DND-41 (cell line): Measurements from ENCODE around the gene SMARCC1.

Experiments
- ATAC-seq: fragments of 200-7000 bp; cut with Tn5 transposase; 3 replicates; pipeline ENCODE4 v1.9.1; 2021; ENCODE audit warnings: low read depth; ENCODE audit not compliant: insufficient read depth
- DNase-seq: peaks from one replicate; pipeline ENCODE4 v3.0.0-alpha.2; 2020
- H2AFZ ChIP-seq: 2 replicates; pipeline ENCODE4 v1.6.0; 2012; ENCODE audit warnings: low read depth, low read length
- H3K27ac ChIP-seq: 2 replicates; pipeline ENCODE4 v1.5.1; 2012; ENCODE audit warnings: low read length, inconsistent platforms
- H3K27me3 ChIP-seq: fragments of 200-600 bp; sonication (generic); 2 replicates; pipeline ENCODE4 v1.6.0; 2012; ENCODE audit warnings: low read length, mild to moderate bottlenecking, inconsistent platforms; ENCODE audit not compliant: insufficient read depth, poor library complexity
- H3K36me3 ChIP-seq: 2 replicates; pipeline ENCODE4 v1.5.1; 2012; ENCODE audit warnings: low read length, inconsistent platforms; ENCODE audit not compliant: insufficient read depth
- H3K4me1 ChIP-seq: 2 replicates; pipeline ENCODE4 v1.5.1; 2012; ENCODE audit warnings: mild to moderate bottlenecking, low read length; ENCODE audit not compliant: insufficient read depth
- H3K4me2 ChIP-seq: 2 replicates; pipeline ENCODE4 v1.6.0; 2012; ENCODE audit warnings: mild to moderate bottlenecking, moderate library complexity, low read length, inconsistent platforms; ENCODE audit not compliant: insufficient read depth
- H3K4me3 ChIP-seq, 2 experiments: fragments of 200-600 bp in 1 of 2; shearing (Covaris generic) in 1 of 2; 2 replicates each; pipeline ENCODE4 v1.5.1; 2012 to 2016; ENCODE audit warnings: inconsistent platforms in 2 of 2, low read length in 2 of 2, mild to moderate bottlenecking in 2 of 2, low read depth in 1 of 2, moderate library complexity in 1 of 2
- H3K79me2 ChIP-seq: 2 replicates; pipeline ENCODE4 v1.6.0; 2012; ENCODE audit warnings: low read length, inconsistent platforms; ENCODE audit not compliant: insufficient read depth
- H3K9ac ChIP-seq: 2 replicates; pipeline ENCODE4 v1.6.0; 2012; ENCODE audit warnings: low read depth, mild to moderate bottlenecking, inconsistent platforms, low read length, moderate library complexity
- H3K9me3 ChIP-seq: 2 replicates; pipeline ENCODE4 v1.5.1; 2012; ENCODE audit warnings: low read length, moderate library complexity, mild to moderate bottlenecking, inconsistent platforms; ENCODE audit not compliant: insufficient read depth, severe bottlenecking
- H4K20me1 ChIP-seq: 2 replicates; pipeline ENCODE4 v1.6.0; 2012; ENCODE audit warnings: low read length; ENCODE audit not compliant: insufficient read depth
- EZH2 ChIP-seq: IDR thresholded peaks from 3 replicates; pipeline ENCODE4 v1.6.1; 2012; ENCODE audit warnings: borderline replicate concordance, low read depth, mild to moderate bottlenecking, moderate library complexity, low read length, inconsistent platforms; ENCODE audit not compliant: severe bottlenecking
- TF ChIP-seq, protein P1 (sequence below): IDR thresholded peaks from 2 replicates; pipeline ENCODE4 v1.5.1; 2012; ENCODE audit warnings: borderline replicate concordance, low read length, moderate library complexity, mild to moderate bottlenecking; ENCODE audit not compliant: poor library complexity, severe bottlenecking; ENCODE audit errors: extremely low read depth

SMARCC1 gene

DNA sequence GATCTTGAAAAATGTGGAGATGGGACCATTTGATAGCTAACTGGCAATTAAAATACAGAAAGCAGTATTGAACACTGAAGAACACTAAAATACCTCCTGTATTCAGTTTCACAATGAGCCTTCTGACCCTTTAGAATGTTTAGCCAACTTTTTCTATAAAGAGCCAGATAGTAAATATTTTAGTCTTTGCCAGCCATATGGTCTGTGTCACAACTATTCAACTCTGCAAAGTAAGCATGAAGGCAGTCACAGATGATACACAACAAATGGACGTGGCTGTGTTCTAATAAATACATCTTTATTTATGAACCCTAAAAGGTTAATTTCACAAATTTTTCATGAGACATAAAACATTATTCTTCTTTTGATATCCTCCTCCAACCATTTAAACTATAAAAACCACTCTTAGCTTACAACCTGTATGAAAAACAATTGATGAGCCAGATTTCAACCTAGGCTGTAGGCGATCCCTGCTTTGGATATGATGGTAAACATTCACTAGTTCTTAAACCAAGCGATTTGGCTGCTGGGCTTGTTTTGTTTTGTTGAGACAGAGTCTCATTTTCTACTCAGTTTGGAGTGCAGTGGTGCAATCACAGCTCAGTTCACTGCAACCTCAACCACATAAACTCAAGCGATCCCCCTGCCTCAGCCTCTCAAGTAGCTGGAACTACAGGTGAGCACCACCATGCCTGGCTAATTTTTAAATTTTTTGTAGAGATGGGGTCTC lies 189.5 kb downstream of the SMARCC1 start:
- H3K9me3 ChIP-seq, result no peaks in the 10 kb centered on the region
- no peaks in the 10 kb centered on the region for H3K79me2 ChIP-seq
- H2AFZ ChIP-seq, result no peak overlapping the region
- no peaks in the 10 kb centered on the region for H3K27me3 ChIP-seq
- no peak for TF ChIP-seq EZH2
- TF ChIP-seq, protein P1, sequence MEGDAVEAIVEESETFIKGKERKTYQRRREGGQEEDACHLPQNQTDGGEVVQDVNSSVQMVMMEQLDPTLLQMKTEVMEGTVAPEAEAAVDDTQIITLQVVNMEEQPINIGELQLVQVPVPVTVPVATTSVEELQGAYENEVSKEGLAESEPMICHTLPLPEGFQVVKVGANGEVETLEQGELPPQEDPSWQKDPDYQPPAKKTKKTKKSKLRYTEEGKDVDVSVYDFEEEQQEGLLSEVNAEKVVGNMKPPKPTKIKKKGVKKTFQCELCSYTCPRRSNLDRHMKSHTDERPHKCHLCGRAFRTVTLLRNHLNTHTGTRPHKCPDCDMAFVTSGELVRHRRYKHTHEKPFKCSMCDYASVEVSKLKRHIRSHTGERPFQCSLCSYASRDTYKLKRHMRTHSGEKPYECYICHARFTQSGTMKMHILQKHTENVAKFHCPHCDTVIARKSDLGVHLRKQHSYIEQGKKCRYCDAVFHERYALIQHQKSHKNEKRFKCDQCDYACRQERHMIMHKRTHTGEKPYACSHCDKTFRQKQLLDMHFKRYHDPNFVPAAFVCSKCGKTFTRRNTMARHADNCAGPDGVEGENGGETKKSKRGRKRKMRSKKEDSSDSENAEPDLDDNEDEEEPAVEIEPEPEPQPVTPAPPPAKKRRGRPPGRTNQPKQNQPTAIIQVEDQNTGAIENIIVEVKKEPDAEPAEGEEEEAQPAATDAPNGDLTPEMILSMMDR, result no peak
- H4K20me1 ChIP-seq, result peaks cover 5% of the 10 kb centered on the region; the same call in 1 of the 2 replicates
- no peaks in the 10 kb centered on the region for H3K4me1 ChIP-seq
- no peak overlapping the region for H3K4me2 ChIP-seq
- H3K4me3 ChIP-seq, result no peak overlapping the region
- H3K36me3 ChIP-seq, result peaks cover 74% of the 10 kb centered on the region
- H3K27ac ChIP-seq, result no peak overlapping the region
- DNase-seq (no peak), ATAC-seq (no peak)
- H3K9ac ChIP-seq, result no peak overlapping the region

- H3K4me1 ChIP-seq, result no peaks in the 10 kb centered on the region
- no peak overlapping the region for H3K27ac ChIP-seq
- DNase-seq, result no peak
- ATAC-seq, result no peak
- H3K4me2 ChIP-seq, result no peak overlapping the region
- no peaks in the 10 kb centered on the region for H3K9me3 ChIP-seq
- no peak overlapping the region for H3K4me3 ChIP-seq
- H3K9ac ChIP-seq, result no peak overlapping the region
- H2AFZ ChIP-seq, result no peak overlapping the region
- TF ChIP-seq EZH2, result no peak
- TF ChIP-seq, protein P1, result no peak
- no peaks in the 10 kb centered on the region for H3K27me3 ChIP-seq
- peaks cover 86% of the 10 kb centered on the region for H3K36me3 ChIP-seq
- no peaks in the 10 kb centered on the region for H3K79me2 ChIP-seq
- H4K20me1 ChIP-seq, result peaks cover 3% of the 10 kb centered on the region; the same call in 1 of the 2 replicates
Measured at GRCh38 chr3:47590216-47590615, 191.5 kb downstream of the SMARCC1 start.

GRCh38 chr3:47588587-47588986 lies 193.1 kb downstream of the SMARCC1 start:
- Histone ChIP-seq H3K27ac (no peak overlapping the region), H3K4me2 (no peak overlapping the region), H3K4me1 (no peaks in the 10 kb centered on the region), H4K20me1 (no peaks in the 10 kb centered on the region), H3K36me3 (peaks cover 74% of the 10 kb centered on the region), H3K79me2 (no peaks in the 10 kb centered on the region), H3K4me3 (no peak overlapping the region), H2AFZ (no peak overlapping the region), H3K27me3 (no peaks in the 10 kb centered on the region), H3K9me3 (no peaks in the 10 kb centered on the region), H3K9ac (no peak overlapping the region)
- ATAC-seq (no peak; the same call in 2 of the 3 replicates), DNase-seq (no peak)
- TF ChIP-seq, protein P1, result no peak
- no peak for TF ChIP-seq EZH2
